LHCN-M2 (cell line): ENCODE measurements around the gene AP2A1. TPM values are rescaled to one million over a fixed set of nuclear protein-coding genes. Genes with fewer than 3 reads are reported as not detected.

Experiments used
- DNase-seq: peaks from one replicate; pipeline ENCODE4 v3.0.0-alpha.2; 2012; ENCODE audit warnings: low read depth
- total RNA-seq: library from RNA; depleted of rRNA; stranded (reverse); fragments of >200 nt; gene quantifications from 2 replicates; pipeline ENCODE4 v1.2.3, GENCODE V29; 2014; rRNA removed

Gene AP2A1
- total RNA-seq, 1 experiment from 2014 or later = 103 TPM

DNA sequence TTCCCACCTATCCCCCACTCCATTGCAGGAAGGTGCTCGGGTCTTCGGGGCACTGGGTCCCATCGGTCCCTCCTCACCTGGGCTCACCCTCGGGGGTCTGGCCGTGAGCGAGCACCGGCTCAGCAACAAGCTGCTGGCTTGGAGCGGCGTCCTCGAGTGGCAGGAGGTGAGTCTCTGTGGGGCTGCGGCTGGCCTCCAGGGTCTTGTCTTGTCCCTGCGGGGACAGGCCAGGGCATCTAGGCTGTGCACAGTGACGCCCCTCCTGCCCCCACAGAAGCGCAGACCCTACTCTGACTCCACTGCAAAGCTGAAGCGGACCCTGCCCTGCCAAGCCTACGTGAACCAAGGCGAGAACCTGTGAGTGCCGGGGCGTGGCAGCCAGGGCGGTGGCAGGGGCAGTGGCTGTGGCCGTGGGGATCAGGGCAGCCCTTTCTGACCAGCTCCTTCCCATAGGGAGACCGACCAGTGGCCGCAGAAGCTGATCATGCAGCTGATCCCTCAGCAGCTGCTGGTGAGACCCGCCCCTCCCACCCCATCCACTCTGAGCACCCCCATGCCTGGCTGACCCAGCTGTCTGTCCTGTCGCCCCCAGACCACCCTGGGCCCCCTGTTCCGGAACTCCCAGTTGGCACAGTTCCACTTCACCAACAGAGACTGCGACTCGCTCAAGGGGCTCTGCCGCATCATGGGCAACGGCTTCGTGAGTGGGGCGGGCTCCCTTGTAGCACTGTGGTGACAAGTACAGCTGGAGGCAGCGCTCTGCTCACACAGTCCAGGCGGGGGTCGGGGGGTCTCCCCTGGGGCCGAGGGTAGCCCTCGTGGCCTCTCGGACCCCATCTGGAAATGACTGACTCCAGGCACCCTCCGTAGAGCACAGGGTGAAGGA, 87.8 kb downstream of the AP2A1 start:
- DNase-seq = no peak

DNA sequence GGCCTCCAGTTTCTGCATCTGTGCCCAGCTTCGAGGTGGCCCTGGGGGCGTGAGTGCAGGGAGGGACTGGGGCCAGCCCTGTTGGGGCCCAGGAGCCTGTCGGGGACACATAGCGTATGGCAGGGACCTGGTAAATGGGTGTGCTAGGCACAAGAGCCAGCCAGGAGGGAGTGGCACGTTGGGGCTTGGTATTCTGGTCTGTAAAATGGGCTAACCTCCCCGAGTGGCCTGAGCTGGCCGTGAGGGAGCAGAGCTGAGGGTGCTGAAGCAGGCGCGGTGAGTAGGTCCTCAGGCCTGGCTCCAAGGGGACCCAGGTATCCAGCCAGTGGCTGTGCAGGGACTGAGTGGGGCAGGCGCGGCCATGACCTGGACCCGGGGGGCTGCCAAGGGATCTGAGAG, 88.5 kb downstream of the AP2A1 start:
- DNase-seq = no peak

DNA sequence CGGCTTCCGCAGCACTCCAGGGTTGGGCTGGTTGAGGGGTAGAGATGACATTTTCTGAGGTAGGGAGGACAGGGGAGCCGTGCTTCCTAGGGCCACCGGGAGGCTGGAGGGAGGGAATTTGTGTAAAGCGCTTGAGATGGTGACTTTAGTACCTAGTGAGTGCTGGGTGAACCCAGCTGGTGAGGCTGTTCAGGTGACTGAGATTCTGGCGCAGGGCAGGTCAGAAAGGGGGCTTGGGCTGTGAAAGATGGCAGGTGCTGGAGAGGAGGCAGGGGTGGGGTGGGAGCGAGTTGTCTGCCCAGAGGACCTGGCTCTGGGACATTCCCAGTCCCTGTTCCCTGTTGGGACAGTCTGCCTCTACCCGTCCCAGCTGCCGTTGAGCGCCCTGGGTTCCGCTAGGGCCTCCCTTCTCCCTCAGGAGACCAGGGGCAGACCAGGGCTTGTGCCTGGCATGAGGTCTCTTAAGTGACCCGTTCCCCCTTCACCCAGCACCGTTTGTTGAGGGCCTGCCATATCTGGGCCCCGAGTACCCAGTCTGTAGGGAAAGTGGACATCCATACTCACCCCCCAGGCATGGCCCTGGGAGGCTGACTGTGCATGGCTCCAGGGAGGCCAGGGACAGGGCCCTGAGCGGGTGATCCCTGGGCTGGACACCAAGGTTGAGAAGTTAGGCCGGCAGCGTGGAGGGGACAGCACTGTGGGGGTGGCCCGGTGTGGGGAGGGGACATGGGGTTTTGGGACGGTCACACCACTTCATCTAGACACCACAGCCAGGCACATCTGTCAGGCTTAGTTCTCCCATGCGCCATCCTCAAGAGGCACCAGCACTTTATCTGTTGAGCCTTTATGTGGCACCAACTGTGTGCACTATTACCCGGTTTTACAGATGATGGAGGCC, 89.1 kb downstream of the AP2A1 start:
- DNase-seq = no peak

DNA sequence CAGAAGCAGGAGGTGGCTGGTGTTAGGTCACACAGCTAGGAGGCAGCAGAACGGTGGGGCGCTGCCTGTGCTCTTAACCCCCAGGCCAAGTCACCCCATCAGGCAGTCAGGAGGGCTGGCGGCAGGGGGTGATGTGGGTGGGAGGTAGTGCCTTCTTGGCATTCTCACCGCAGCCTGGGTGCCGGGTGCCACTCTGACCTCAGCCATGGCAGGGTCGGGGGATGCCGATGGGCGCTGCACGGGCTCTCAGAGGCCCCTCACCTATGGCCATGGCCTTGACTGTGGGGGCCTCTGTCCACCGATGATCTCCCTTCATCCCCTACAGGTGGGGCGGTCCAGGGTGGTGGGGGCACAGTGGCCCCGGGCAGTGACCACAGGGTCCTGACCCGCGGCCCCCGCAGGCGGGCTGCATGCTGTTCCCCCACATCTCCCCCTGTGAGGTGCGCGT, 89.8 kb downstream of the AP2A1 start:
- DNase-seq = no peak

Other genes with a start within 250 kb of the AP2A1 start
- 234 and 287 TPM in 2 replicates for gene RCN3, start 239.0 kb upstream of the AP2A1 start, total RNA-seq
- gene NOSIP, start 186.4 kb upstream of the AP2A1 start, total RNA-seq = 75.2 and 76.8 TPM in 2 replicates
- gene PRRG2, start 185.7 kb upstream of the AP2A1 start, total RNA-seq = 0.29 and 0.38 TPM in 2 replicates
- gene PRR12, start 175.8 kb upstream of the AP2A1 start, total RNA-seq = 3.8 and 5.5 TPM in 2 replicates
- gene RRAS, start 126.9 kb upstream of the AP2A1 start, total RNA-seq = 61.3 and 65.3 TPM in 2 replicates
- gene SCAF1, start 124.8 kb upstream of the AP2A1 start, total RNA-seq = 23.9 and 24.8 TPM in 2 replicates
- 55.0 and 62.7 TPM in 2 replicates for gene IRF3, start 101.1 kb upstream of the AP2A1 start, total RNA-seq
- 25.6 and 25.7 TPM in 2 replicates for gene BCL2L12, start 101.1 kb upstream of the AP2A1 start, total RNA-seq
- gene PRMT1, start 89.7 kb upstream of the AP2A1 start, total RNA-seq = 342 and 345 TPM in 2 replicates
- 1.2 TPM in 2 replicates for gene ADM5, start 77.4 kb upstream of the AP2A1 start, total RNA-seq
- gene CPT1C, start 75.9 kb upstream of the AP2A1 start, total RNA-seq = 0.90 and 2.5 TPM in 2 replicates
- not detected in 2 replicates for gene TSKS, start 3.7 kb upstream of the AP2A1 start, total RNA-seq
- gene FUZ, start 46.3 kb downstream of the AP2A1 start, total RNA-seq = 27.6 and 29.3 TPM in 2 replicates
- gene MED25, start 51.3 kb downstream of the AP2A1 start, total RNA-seq = 19.0 and 23.1 TPM in 2 replicates
- gene PTOV1, start 84.2 kb downstream of the AP2A1 start, total RNA-seq = 93.5 and 109 TPM in 2 replicates
- 51.3 and 51.6 TPM in 2 replicates for gene PNKP, start 100.6 kb downstream of the AP2A1 start, total RNA-seq
- 17.1 and 20.7 TPM in 2 replicates for gene AKT1S1, start 110.4 kb downstream of the AP2A1 start, total RNA-seq
- gene TBC1D17, start 110.7 kb downstream of the AP2A1 start, total RNA-seq = 7.5 and 9.8 TPM in 2 replicates
- gene IL4I1, start 129.9 kb downstream of the AP2A1 start, total RNA-seq = 0.34 TPM in 1 of 2 replicates, not detected in the other
- 14.1 and 14.7 TPM in 2 replicates for gene ATF5, start 162.2 kb downstream of the AP2A1 start, total RNA-seq
- gene NUP62, start 162.5 kb downstream of the AP2A1 start, total RNA-seq = 73.7 and 74.5 TPM in 2 replicates
- not detected in 2 replicates for gene SIGLEC11, start 194.2 kb downstream of the AP2A1 start, total RNA-seq